GM23338 (cell line): ENCODE data around the gene AHDC1. TPM values are rescaled to one million over a fixed set of nuclear protein-coding genes. Genes with fewer than 3 reads are reported as not detected.

Experiments
- ATAC-seq: fragments of 200-7000 bp; cut with Tn5 transposase; 3 replicates; pipeline ENCODE4 v1.9.1; 2020
- DNase-seq: peaks from one replicate; pipeline ENCODE4 v3.0.0-alpha.2; 2015; ENCODE audit warnings: low spot score
- H2AFZ ChIP-seq: fragments of 200-600 bp; sonication (generic); 2 replicates; pipeline ENCODE4 v1.8.0; 2016; ENCODE audit warnings: antibody characterized with exemption, mild to moderate bottlenecking, moderate library complexity
- H3F3A ChIP-seq: fragments of 200-600 bp; sonication (generic); replicated peaks from 2 replicates; pipeline ENCODE4 v1.8.0; 2017; ENCODE audit warnings: antibody characterized with exemption, mixed run types, low read depth
- H3K27ac ChIP-seq: fragments of 200-600 bp; sonication (generic); 2 replicates; pipeline ENCODE4 v1.6.1; 2016; ENCODE audit warnings: low read depth
- H3K27me3 ChIP-seq: fragments of 200-600 bp; sonication (generic); 2 replicates; pipeline ENCODE4 v1.8.0; 2016; ENCODE audit warnings: mild to moderate bottlenecking, mixed run types, moderate library complexity; ENCODE audit not compliant: insufficient read depth
- H3K36me3 ChIP-seq: fragments of 200-600 bp; sonication (generic); 2 replicates; pipeline ENCODE4 v1.8.0; 2016; ENCODE audit warnings: mild to moderate bottlenecking; ENCODE audit not compliant: insufficient read depth
- H3K4me1 ChIP-seq: fragments of 200-600 bp; sonication (generic); 2 replicates; pipeline ENCODE4 v1.8.0; 2016; ENCODE audit warnings: mild to moderate bottlenecking, moderate library complexity; ENCODE audit not compliant: insufficient read depth
- H3K4me2 ChIP-seq: fragments of 200-600 bp; sonication (generic); 2 replicates; pipeline ENCODE4 v1.7.1; 2017; ENCODE audit warnings: mixed run types
- H3K4me3 ChIP-seq: fragments of 200-600 bp; sonication (generic); 2 replicates; pipeline ENCODE4 v1.6.1; 2016; ENCODE audit warnings: mixed run types
- H3K79me2 ChIP-seq: fragments of 200-600 bp; sonication (generic); replicated peaks from 2 replicates; pipeline ENCODE4 v1.8.0; 2017; ENCODE audit warnings: mild to moderate bottlenecking; ENCODE audit not compliant: insufficient read depth
- H3K9me2 ChIP-seq: fragments of 200-600 bp; sonication (generic); 2 replicates; pipeline ENCODE4 v1.8.0; 2017; ENCODE audit not compliant: insufficient read depth
- H4K20me1 ChIP-seq: fragments of 200-600 bp; sonication (generic); replicated peaks from 2 replicates; pipeline ENCODE4 v1.8.0; 2017; ENCODE audit warnings: mild to moderate bottlenecking; ENCODE audit not compliant: insufficient read depth
- H3K27ac Mint-ChIP-seq: 2 replicates; pipeline ENCODE4 v1.8.0; 2020; ENCODE audit warnings: inconsistent platforms, mild to moderate bottlenecking, moderate library complexity, mixed read lengths
- H3K27me3 Mint-ChIP-seq: 3 replicates; pipeline ENCODE4 v1.8.0; 2022; ENCODE audit warnings: low read depth, mild to moderate bottlenecking, moderate library complexity, mixed read lengths, inconsistent platforms; ENCODE audit not compliant: insufficient read depth, poor library complexity
- H3K36me3 Mint-ChIP-seq: 3 replicates; pipeline ENCODE4 v1.8.0; 2021; ENCODE audit warnings: low read depth, mild to moderate bottlenecking, inconsistent platforms, moderate library complexity, mixed read lengths
- H3K4me1 Mint-ChIP-seq: 3 replicates; pipeline ENCODE4 v1.8.0; 2020; ENCODE audit warnings: mild to moderate bottlenecking, inconsistent platforms, mixed read lengths
- H3K4me3 Mint-ChIP-seq: 3 replicates; pipeline ENCODE4 v1.8.0; 2021; ENCODE audit warnings: moderate library complexity, mild to moderate bottlenecking, inconsistent platforms, mixed read lengths
- H3K9me3 Mint-ChIP-seq: 3 replicates; pipeline ENCODE4 v1.8.0; 2020; ENCODE audit warnings: moderate library complexity, mild to moderate bottlenecking, inconsistent platforms, mixed read lengths
- CREB1 ChIP-seq: fragments of 250-450 bp; sonication (Bioruptor Pico); IDR thresholded peaks from 2 replicates; pipeline ENCODE4 v1.5.0; 2020; ENCODE audit warnings: low read depth, mild to moderate bottlenecking, moderate library complexity
- CTCF ChIP-seq, 2 experiments: fragments of 200-600 bp in 1 of 2; sonication (generic) in 1 of 2; conservative IDR thresholded peaks; 2 replicates each; pipeline versions ENCODE4 v1.5.1 to v1.6.1; 2016 to 2017; ENCODE audit warnings: antibody characterized with exemption in 2 of 2, low read depth in 2 of 2, mild to moderate bottlenecking in 2 of 2, moderate library complexity in 1 of 2
- EZH2 ChIP-seq: fragments of 200-600 bp; sonication (generic); IDR thresholded peaks from one replicate; pipeline ENCODE4 v1.8.0; 2017; ENCODE audit warnings: antibody characterized with exemption, mild to moderate bottlenecking, low read depth; ENCODE audit not compliant: unreplicated experiment
- EZH2phosphoT487 ChIP-seq: fragments of 200-600 bp; sonication (generic); IDR thresholded peaks from one replicate; pipeline ENCODE4 v1.8.1; 2018; ENCODE audit warnings: antibody characterized with exemption; ENCODE audit not compliant: unreplicated experiment
- JUNB ChIP-seq: IDR thresholded peaks from one replicate; pipeline ENCODE4 v1.6.1; 2016; ENCODE audit warnings: antibody characterized with exemption; ENCODE audit not compliant: unreplicated experiment
- NANOG ChIP-seq: IDR thresholded peaks from 2 replicates; pipeline ENCODE4 v1.6.1; 2016; ENCODE audit warnings: antibody characterized with exemption, borderline replicate concordance
- POLR2AphosphoS5 ChIP-seq: IDR thresholded peaks from 2 replicates; pipeline ENCODE4 v1.6.1; 2016; ENCODE audit warnings: antibody characterized with exemption, low read depth
- REST ChIP-seq: IDR thresholded peaks from one replicate; pipeline ENCODE4 v1.6.1; 2018; ENCODE audit warnings: antibody characterized with exemption; ENCODE audit not compliant: unreplicated experiment
- STAT1 ChIP-seq: IDR thresholded peaks from one replicate; pipeline ENCODE4 v1.6.1; 2016; ENCODE audit warnings: antibody characterized with exemption; ENCODE audit not compliant: unreplicated experiment
- ZNF114 ChIP-seq: fragments of 250-450 bp; sonication (Bioruptor Pico); IDR thresholded peaks from 2 replicates; pipeline ENCODE4 v1.5.0; 2020; ENCODE audit warnings: mild to moderate bottlenecking, moderate library complexity
- ZNF462 ChIP-seq: fragments of 250-450 bp; sonication (Bioruptor Pico); IDR thresholded peaks from 2 replicates; pipeline ENCODE4 v1.5.0; 2020; ENCODE audit warnings: mild to moderate bottlenecking, moderate library complexity
- polyA plus RNA-seq: library from polyadenylated mRNA; unstranded; fragments of >200 nt; fragmentation: Nextera tagmentation; extraction: Ambion mirVana; gene quantifications from 2 replicates; pipeline ENCODE4 v1.2.1, GENCODE V29; 2016
- total RNA-seq: library from RNA; depleted of rRNA; stranded (reverse); fragments of >200 nt; shearing (Covaris generic); gene quantifications from 2 replicates; pipeline ENCODE4 v1.2.3, GENCODE V29; 2014

AHDC1 gene
- total and polyA plus RNA-seq, 2 experiments from 2014 or later = 8.3 to 22.2 TPM

GRCh38 chr1:27606708-27607238 is 2.8 kb upstream of the AHDC1 start:
- Histone ChIP-seq H4K20me1 (peaks cover 5% of the 10 kb centered on the region), H2AFZ (0 out of 2 replicates have a peak overlapping the region, but pooled peaks have one; percentile 74), H3K36me3 (no peaks in the 10 kb centered on the region), H3K4me3 (no peak overlapping the region), H3K4me1 (peaks cover 37% of the 10 kb centered on the region), H3K4me2 (peak overlapping the region; percentile 94), H3F3A (peaks cover 5% of the 10 kb centered on the region; the same call in 1 of the 2 replicates), H3K27ac (no peak overlapping the region; the same call in 1 of the 2 replicates), H3K79me2 (peaks cover 8% of the 10 kb centered on the region), H3K27me3 (peaks cover 8% of the 10 kb centered on the region; the same call in 1 of the 2 replicates), H3K9me2 (no peaks in the 10 kb centered on the region)
- peak overlapping the region; percentile 89 for H3K4me3 Mint-ChIP-seq
- peaks cover 29% of the 10 kb centered on the region for H3K27me3 Mint-ChIP-seq
- H3K4me1 Mint-ChIP-seq = peaks cover 36% of the 10 kb centered on the region
- no peak for DNase-seq
- no peak for ATAC-seq
- H3K27ac Mint-ChIP-seq = peak overlapping the region; percentile 50; the same call in 1 of the 2 replicates
- H3K36me3 Mint-ChIP-seq = no peaks in the 10 kb centered on the region
- no peaks in the 10 kb centered on the region for H3K9me3 Mint-ChIP-seq
- TF ChIP-seq JUNB (no peak), STAT1 (no peak), REST (no peak), NANOG (no peak), ZNF462 (no peak), CTCF (conservative IDR thresholded peaks at IDR 0.05; ENCODE audit: low read depth in 2 of 2) (no peak), CREB1 (CRISPR knock-in tag) (no peak), ZNF114 (no peak), EZH2phosphoT487 (no peak), POLR2AphosphoS5 (no peak), EZH2 (no peak)
